Kidney (tissue), 14 donors: ENCODE measurements around the gene NFYA. TPM values are rescaled to one million over a fixed set of nuclear protein-coding genes. Genes with fewer than 3 reads are reported as not detected.

ENCODE experiments used
- DNase-seq, 5 donors: peaks; one replicate each; pipeline ENCODE4 v3.0.0-alpha.2; 2013 to 2020
- FAIRE-seq: peaks from 2 replicates; lab custom pipeline; 2012; peaks lifted over from hg19 to GRCh38; lab: Jason Lieb, UNC
- H3K27ac ChIP-seq, 2 donors: one replicate each; pipeline ENCODE4 v1.7.0; 2013; ENCODE audit warnings: low read depth in 2 of 2, low read length in 2 of 2, inconsistent platforms in 1 of 2
- H3K27me3 ChIP-seq: one replicate; pipeline ENCODE4 v1.7.1; 2013; ENCODE audit warnings: low read length, inconsistent platforms; ENCODE audit not compliant: control insufficient read depth, insufficient read depth
- H3K36me3 ChIP-seq, 3 donors: one replicate each; pipeline versions ENCODE4 v1.7.0 to v1.7.1; 2013; ENCODE audit warnings: low read length in 3 of 3, control low read depth in 1 of 3, inconsistent platforms in 1 of 3; ENCODE audit not compliant: insufficient read depth in 3 of 3, control insufficient read depth in 2 of 3
- H3K4me1 ChIP-seq, 3 donors: one replicate each; pipeline versions ENCODE4 v1.7.0 to v1.7.1; 2013; ENCODE audit warnings: low read length in 3 of 3, inconsistent platforms in 1 of 3, low read depth in 1 of 3; ENCODE audit not compliant: control insufficient read depth in 2 of 3, insufficient read depth in 2 of 3
- H3K4me3 ChIP-seq, 3 donors: one replicate each; pipeline versions ENCODE4 v1.7.0 to v1.8.1; 2013; ENCODE audit warnings: low read length in 3 of 3, control low read depth in 1 of 3, inconsistent platforms in 1 of 3
- H3K9ac ChIP-seq, 3 donors: one replicate each; pipeline versions ENCODE4 v1.7.0 to v1.7.1; 2013; ENCODE audit warnings: low read length in 3 of 3, control low read depth in 1 of 3, inconsistent platforms in 1 of 3
- H3K9me3 ChIP-seq, 3 donors: one replicate each; pipeline versions ENCODE4 v1.7.0 to v1.7.1; 2013; ENCODE audit warnings: low read length in 3 of 3, control low read depth in 1 of 3, inconsistent platforms in 1 of 3; ENCODE audit not compliant: control insufficient read depth in 2 of 3, insufficient read depth in 1 of 3
- intact Hi-C: fragments of 100-400 bp; cut with DNase I; formaldehyde crosslinking; loops from one replicate; pipeline ENCODE4 v1.11.1; 2022
- polyA plus RNA-seq: library from polyadenylated mRNA; stranded (reverse); fragments of 350-450 nt; fragmentation: Illumina TruSeq; extraction: RNeasy Lipid Tissue Mini Kit (QIAGEN cat#74804); gene quantifications from one replicate; pipeline ENCODE4 v1.2.3, GENCODE V29; 2014; ENCODE audit warnings: low read depth, low replicate concordance; ENCODE audit not compliant: insufficient read depth
- total RNA-seq: library from RNA; stranded (reverse); fragmentation: NEBNext Ultra II Directional; extraction: Animal tissue kit (Norgen Biotek cat#: 25700); gene quantifications from one replicate; pipeline ENCODE4 v1.2.1, GENCODE V29; 2021
- TF ChIP-seq, protein P1 (sequence below): IDR thresholded peaks from 3 replicates; pipeline ENCODE4 v1.5.1; 2012; ENCODE audit warnings: mild to moderate bottlenecking, moderate library complexity, borderline replicate concordance; ENCODE audit not compliant: insufficient read depth; ENCODE audit errors: extremely low read depth
- donor health status: control.
- donor health status: control.
- donor health status: control.
- donor health status: control.
- donor health status: control.
- donor health status: DM: yes; HTN: yes; CAD: no.
- donor health status: Normal renal cell carcinoma (clear cell type).

Gene NFYA
- total and polyA plus RNA-seq, 2 donors from 2014 or later: 6.4 to 22.5 TPM

- Histone ChIP-seq H3K9ac (no peak overlapping the region), H3K36me3 (peaks cover 0 to 3% (median 0%) of the 10 kb centered on the region in 3 donors), H3K27me3 (no peaks in the 10 kb centered on the region), H3K27ac (no peak overlapping the region), H3K4me3 (no peak overlapping the region), H3K4me1 (no peaks in the 10 kb centered on the region), H3K9me3 (no peaks in the 10 kb centered on the region)
- intact Hi-C loops: no loop called here
- TF ChIP-seq, protein P1, sequence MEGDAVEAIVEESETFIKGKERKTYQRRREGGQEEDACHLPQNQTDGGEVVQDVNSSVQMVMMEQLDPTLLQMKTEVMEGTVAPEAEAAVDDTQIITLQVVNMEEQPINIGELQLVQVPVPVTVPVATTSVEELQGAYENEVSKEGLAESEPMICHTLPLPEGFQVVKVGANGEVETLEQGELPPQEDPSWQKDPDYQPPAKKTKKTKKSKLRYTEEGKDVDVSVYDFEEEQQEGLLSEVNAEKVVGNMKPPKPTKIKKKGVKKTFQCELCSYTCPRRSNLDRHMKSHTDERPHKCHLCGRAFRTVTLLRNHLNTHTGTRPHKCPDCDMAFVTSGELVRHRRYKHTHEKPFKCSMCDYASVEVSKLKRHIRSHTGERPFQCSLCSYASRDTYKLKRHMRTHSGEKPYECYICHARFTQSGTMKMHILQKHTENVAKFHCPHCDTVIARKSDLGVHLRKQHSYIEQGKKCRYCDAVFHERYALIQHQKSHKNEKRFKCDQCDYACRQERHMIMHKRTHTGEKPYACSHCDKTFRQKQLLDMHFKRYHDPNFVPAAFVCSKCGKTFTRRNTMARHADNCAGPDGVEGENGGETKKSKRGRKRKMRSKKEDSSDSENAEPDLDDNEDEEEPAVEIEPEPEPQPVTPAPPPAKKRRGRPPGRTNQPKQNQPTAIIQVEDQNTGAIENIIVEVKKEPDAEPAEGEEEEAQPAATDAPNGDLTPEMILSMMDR: no peak
- FAIRE-seq (no peak), DNase-seq (no peak)
Observed at GRCh38 chr6:41147917-41148316, 75.1 kb downstream of the NFYA start.

Other genes with a start within 250 kb of the NFYA start
- gene UNC5CL, start 33.8 kb upstream of the NFYA start, total RNA-seq: 53.7 TPM
- 41.3 TPM for gene UNC5CL, start 33.8 kb upstream of the NFYA start, polyA plus RNA-seq
- 0.44 TPM for gene TSPO2, start 30.5 kb upstream of the NFYA start, total RNA-seq
- gene TSPO2, start 30.5 kb upstream of the NFYA start, polyA plus RNA-seq: 0.88 TPM
- not detected for gene APOBEC2, start 19.8 kb upstream of the NFYA start, total RNA-seq
- gene APOBEC2, start 19.8 kb upstream of the NFYA start, polyA plus RNA-seq: not detected
- 35.9 TPM for gene OARD1, start 618 bp upstream of the NFYA start, total RNA-seq
- gene OARD1, start 618 bp upstream of the NFYA start, polyA plus RNA-seq: 62.6 TPM
- gene TREML1, start 81.4 kb downstream of the NFYA start, total RNA-seq: 1.0 TPM
- not detected for gene TREML1, start 81.4 kb downstream of the NFYA start, polyA plus RNA-seq
- gene TREM2, start 90.1 kb downstream of the NFYA start, total RNA-seq: 7.8 TPM
- 3.5 TPM for gene TREM2, start 90.1 kb downstream of the NFYA start, polyA plus RNA-seq
- gene TREML2, start 128.2 kb downstream of the NFYA start, total RNA-seq: 0.41 TPM
- not detected for gene TREML2, start 128.2 kb downstream of the NFYA start, polyA plus RNA-seq
- not detected for gene TREML4, start 155.4 kb downstream of the NFYA start, total RNA-seq
- not detected for gene TREML4, start 155.4 kb downstream of the NFYA start, polyA plus RNA-seq
- 1.4 TPM for gene TREM1, start 213.7 kb downstream of the NFYA start, total RNA-seq
- gene TREM1, start 213.7 kb downstream of the NFYA start, polyA plus RNA-seq: not detected